ENCODE measurements around the gene MEFV.
"Not testable (repeated sequence)": the region's sequence is repeated elsewhere in the genome, so short reads cannot be mapped to it uniquely, and the experiment has no call there.

Gene MEFV

DNA sequence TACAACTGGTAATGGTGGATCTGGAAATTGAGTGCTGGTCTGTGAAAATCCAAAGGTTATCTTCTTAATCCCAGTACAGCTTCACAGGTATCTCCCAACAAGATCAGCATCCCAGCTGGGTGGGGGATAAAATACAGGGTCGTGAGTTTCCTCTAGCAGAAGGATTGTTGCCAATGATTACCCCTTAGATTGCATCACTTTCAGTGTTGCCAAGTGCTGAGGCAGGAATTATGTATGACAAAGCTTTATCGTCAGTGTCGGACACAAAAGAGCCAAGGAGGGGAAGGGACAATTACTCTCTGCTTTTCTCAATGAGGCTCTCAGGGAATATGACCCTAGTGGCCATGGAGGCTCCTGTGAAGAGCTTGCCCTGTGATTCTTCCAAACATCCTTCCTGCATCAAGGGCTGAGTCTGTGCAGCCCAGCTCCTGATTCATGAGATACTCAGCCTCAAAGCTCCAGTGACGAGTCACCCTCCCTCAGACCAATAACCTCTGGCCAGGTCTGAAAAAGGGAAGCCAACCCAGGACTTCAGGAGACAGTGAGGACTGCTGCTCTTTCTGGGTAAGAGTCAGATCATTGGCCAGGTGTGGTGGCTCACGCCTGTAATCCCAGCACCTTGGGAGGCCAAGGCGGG is 53.4 kb downstream of the MEFV start:
- Histone ChIP-seq H3K9ac (no peak overlapping the region), H3K4me1 (no peaks in the 10 kb centered on the region), H2AFZ (no peak overlapping the region), H3K4me3 (ENCODE audit: low read depth, low read length) (no peak overlapping the region), H3K36me3 (ENCODE audit: control insufficient read depth, insufficient read depth, low read length) (no peaks in the 10 kb centered on the region), H3K9me3 (ENCODE audit: control insufficient read depth, low read length) (no peaks in the 10 kb centered on the region), H3K27me3 (ENCODE audit: control insufficient read depth, insufficient read depth, low read length) (no peaks in the 10 kb centered on the region), H3K79me2 (no peaks in the 10 kb centered on the region), H3K27ac (no peak overlapping the region), H3K4me2 (ENCODE audit: low read length) (no peak overlapping the region)
- TF ChIP-seq, protein P1, sequence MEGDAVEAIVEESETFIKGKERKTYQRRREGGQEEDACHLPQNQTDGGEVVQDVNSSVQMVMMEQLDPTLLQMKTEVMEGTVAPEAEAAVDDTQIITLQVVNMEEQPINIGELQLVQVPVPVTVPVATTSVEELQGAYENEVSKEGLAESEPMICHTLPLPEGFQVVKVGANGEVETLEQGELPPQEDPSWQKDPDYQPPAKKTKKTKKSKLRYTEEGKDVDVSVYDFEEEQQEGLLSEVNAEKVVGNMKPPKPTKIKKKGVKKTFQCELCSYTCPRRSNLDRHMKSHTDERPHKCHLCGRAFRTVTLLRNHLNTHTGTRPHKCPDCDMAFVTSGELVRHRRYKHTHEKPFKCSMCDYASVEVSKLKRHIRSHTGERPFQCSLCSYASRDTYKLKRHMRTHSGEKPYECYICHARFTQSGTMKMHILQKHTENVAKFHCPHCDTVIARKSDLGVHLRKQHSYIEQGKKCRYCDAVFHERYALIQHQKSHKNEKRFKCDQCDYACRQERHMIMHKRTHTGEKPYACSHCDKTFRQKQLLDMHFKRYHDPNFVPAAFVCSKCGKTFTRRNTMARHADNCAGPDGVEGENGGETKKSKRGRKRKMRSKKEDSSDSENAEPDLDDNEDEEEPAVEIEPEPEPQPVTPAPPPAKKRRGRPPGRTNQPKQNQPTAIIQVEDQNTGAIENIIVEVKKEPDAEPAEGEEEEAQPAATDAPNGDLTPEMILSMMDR (IDR thresholded peaks at IDR 0.05), result no peak

DNA sequence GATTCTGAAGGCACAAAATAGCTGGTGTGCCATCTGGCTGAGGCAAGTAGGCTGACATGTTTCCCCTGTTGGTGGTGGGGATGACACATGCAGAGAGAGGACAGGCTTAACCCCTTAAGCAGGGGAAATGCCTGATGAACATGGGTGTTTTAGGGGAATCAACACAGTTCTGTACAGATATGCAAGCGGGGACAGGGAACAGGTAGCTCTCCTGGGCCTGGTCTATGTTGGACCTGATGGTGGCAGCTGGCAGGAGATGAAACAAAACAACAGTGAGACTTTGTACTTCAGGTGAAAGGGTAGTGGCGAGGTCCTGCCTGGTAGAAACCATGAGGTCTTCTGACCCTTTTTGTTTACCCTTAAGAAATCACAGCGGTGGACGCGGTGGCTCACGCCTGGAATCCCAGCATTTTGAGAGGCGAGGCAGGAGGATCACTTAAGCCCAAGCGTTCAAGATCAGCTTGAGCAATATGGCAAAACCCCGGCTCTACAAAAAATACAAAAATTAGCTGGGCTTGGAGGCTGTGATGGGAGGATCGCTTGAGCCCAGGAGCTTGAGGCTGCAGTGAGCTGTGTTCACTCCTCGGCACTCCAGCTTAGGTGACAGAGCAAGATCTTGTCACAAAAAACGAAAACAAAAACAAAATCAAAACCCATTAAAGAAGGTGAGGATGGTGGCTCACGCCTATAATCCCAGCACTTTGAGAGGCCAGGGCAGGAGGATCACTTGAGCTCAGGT is 57.9 kb downstream of the MEFV start:
- no peaks in the 10 kb centered on the region for H3K27me3 ChIP-seq (ENCODE audit: control insufficient read depth, insufficient read depth, low read length)
- H3K9ac ChIP-seq, result no peak overlapping the region
- H3K27ac ChIP-seq, result no peak overlapping the region

DNA sequence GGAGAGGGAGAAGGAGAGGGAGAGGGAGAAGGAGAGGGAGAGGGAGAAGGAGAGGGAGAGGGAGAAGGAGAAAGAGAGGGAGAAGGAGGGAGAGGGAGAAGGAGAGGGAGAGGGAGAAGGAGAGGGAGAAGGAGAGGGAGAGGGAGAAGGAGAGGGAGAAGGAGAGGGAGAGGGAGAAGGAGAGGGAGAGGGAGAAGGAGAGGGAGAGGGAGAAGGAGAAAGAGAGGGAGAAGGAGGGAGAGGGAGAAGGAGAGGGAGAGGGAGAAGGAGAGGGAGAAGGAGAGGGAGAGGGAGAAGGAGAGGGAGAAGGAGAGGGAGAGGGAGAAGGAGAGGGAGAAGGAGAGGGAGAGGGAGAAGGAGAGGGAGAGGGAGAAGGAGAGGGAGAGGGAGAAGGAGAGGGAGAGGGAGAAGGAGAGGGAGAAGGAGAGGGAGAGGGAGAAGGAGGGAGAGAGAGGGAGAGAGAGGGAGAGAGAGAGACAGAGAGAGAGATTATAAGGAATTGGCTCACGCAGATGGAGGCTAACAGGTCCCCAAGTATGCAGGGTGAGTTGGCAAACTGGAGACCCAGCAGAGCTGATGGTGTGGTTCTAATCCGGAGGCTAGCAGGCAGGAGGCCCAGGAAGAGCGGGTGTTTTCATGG is 58.6 kb downstream of the MEFV start:
- H3K36me3 ChIP-seq (ENCODE audit: control insufficient read depth, insufficient read depth, low read length); H3K9me3 ChIP-seq (ENCODE audit: control insufficient read depth, low read length); H3K27ac ChIP-seq; H3K4me1 ChIP-seq; H3K9ac ChIP-seq; H3K4me2 ChIP-seq (ENCODE audit: low read length); H3K27me3 ChIP-seq (ENCODE audit: control insufficient read depth, insufficient read depth, low read length); H2AFZ ChIP-seq; H3K4me3 ChIP-seq (ENCODE audit: low read depth, low read length); H3K79me2 ChIP-seq: not testable (repeated sequence)

More for the DNA sequence above, 57.9 kb downstream of the MEFV start:
- H3K36me3 ChIP-seq (ENCODE audit: control insufficient read depth, insufficient read depth, low read length), result no peaks in the 10 kb centered on the region
- no peak overlapping the region for H3K4me2 ChIP-seq (ENCODE audit: low read length)
- no peaks in the 10 kb centered on the region for H3K9me3 ChIP-seq (ENCODE audit: control insufficient read depth, low read length)
- no peak overlapping the region for H3K4me3 ChIP-seq (ENCODE audit: low read depth, low read length)
- TF ChIP-seq, protein P1 (IDR thresholded peaks at IDR 0.05), result no peak
- no peaks in the 10 kb centered on the region for H3K4me1 ChIP-seq
- H2AFZ ChIP-seq, result no peak overlapping the region
- no peaks in the 10 kb centered on the region for H3K79me2 ChIP-seq

DNA sequence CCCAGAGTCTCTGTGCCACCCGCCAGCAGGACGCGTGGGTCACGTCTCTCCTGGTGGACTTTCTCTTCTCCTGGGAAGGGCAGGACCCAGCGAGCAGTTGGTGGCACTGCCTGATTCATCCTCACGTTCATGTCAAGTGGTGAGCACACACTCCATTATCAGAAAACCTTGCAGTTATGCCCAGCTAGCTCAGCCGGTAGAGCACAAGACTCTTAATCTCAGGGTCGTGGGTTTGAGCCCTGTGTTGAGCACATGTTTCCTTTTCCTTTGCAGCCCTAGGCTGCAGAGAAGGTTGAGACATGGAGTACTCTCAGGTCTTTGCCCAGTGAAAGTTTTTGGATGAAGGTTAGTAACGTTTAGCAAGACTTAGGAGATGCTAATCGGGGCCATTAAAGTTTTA is 60.5 kb downstream of the MEFV start:
- Histone ChIP-seq H2AFZ (no peak overlapping the region), H3K36me3 (ENCODE audit: control insufficient read depth, insufficient read depth, low read length) (no peaks in the 10 kb centered on the region), H3K4me3 (ENCODE audit: low read depth, low read length) (no peak overlapping the region), H3K27ac (no peak overlapping the region), H3K9me3 (ENCODE audit: control insufficient read depth, low read length) (no peaks in the 10 kb centered on the region), H3K9ac (no peak overlapping the region), H3K4me1 (no peaks in the 10 kb centered on the region), H3K79me2 (no peaks in the 10 kb centered on the region), H3K27me3 (ENCODE audit: control insufficient read depth, insufficient read depth, low read length) (no peaks in the 10 kb centered on the region), H3K4me2 (ENCODE audit: low read length) (no peak overlapping the region)
- TF ChIP-seq, protein P1 (IDR thresholded peaks at IDR 0.05), result no peak

DNA sequence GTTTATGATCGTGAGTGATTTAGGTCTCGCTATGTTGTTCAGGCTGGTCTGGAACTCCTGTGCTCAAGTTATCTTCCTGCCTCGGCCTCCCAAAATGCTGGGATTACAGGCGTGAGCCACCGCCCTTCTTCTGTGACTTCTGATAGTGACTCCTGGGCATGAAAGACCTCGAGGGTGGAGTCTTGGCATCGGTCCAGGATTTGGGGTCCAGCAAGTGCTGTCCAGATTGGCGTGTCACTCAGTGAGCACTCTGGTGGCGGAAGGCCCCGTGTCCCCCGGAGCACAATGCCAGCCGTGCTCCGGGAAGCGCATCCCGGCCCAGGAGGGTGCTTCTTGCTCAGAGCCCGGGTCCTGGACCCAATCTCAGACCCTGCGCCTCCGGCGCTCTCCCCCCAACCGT is 61.6 kb downstream of the MEFV start:
- TF ChIP-seq, protein P1 (IDR thresholded peaks at IDR 0.05), result no peak
- Histone ChIP-seq H3K36me3 (ENCODE audit: control insufficient read depth, insufficient read depth, low read length) (no peaks in the 10 kb centered on the region), H2AFZ (no peak overlapping the region), H3K4me3 (ENCODE audit: low read depth, low read length) (no peak overlapping the region), H3K79me2 (no peaks in the 10 kb centered on the region), H3K9me3 (ENCODE audit: control insufficient read depth, low read length) (no peaks in the 10 kb centered on the region), H3K4me2 (ENCODE audit: low read length) (no peak overlapping the region), H3K4me1 (no peaks in the 10 kb centered on the region), H3K9ac (no peak overlapping the region), H3K27ac (no peak overlapping the region), H3K27me3 (ENCODE audit: control insufficient read depth, insufficient read depth, low read length) (no peaks in the 10 kb centered on the region)

All from parathyroid adenoma (tissue), 2 donors.